Tibial nerve (tissue), 4 donors: ENCODE data around the gene ELP4. TPM values are rescaled to one million over a fixed set of nuclear protein-coding genes. Genes with fewer than 3 reads are reported as not detected.

Source experiments
- DNase-seq, 2 donors: peaks; one replicate each; pipeline ENCODE4 v3.0.0-alpha.2; 2019; ENCODE audit warnings: low spot score in 2 of 2
- H3K27ac ChIP-seq, 4 donors: fragments of 200-600 bp; sonication (generic) in 3 of 4; one replicate each; pipeline ENCODE4 v1.5.1; 2017 to 2019; ENCODE audit warnings: mild to moderate bottlenecking in 1 of 4
- H3K27me3 ChIP-seq, 2 donors: fragments of 200-600 bp; sonication (generic) in 1 of 2; one replicate each; pipeline versions ENCODE4 v1.5.1 to v1.6.0; 2017 to 2019
- H3K36me3 ChIP-seq, 3 donors: fragments of 200-600 bp; sonication (generic); one replicate each; pipeline ENCODE4 v1.5.1; 2018 to 2019
- H3K4me1 ChIP-seq, 4 donors: fragments of 200-600 bp; sonication (generic) in 3 of 4; one replicate each; pipeline ENCODE4 v1.5.1; 2017 to 2019
- H3K4me3 ChIP-seq, 4 donors: fragments of 200-600 bp; sonication (generic) in 3 of 4; one replicate each; pipeline ENCODE4 v1.5.1; 2017 to 2019; ENCODE audit warnings: mild to moderate bottlenecking in 1 of 4, moderate library complexity in 1 of 4
- H3K9me3 ChIP-seq, 4 donors: fragments of 200-600 bp; sonication (generic) in 3 of 4; one replicate each; pipeline ENCODE4 v1.5.1; 2017 to 2019
- CTCF ChIP-seq, 5 experiments: fragments of 200-600 bp in 3 of 5; fragments of 450-650 bp in 2 of 5; sonication (generic) in 3 of 5; IDR thresholded peaks; one replicate each; pipeline ENCODE4 v1.5.1; 2016 to 2019; ENCODE audit warnings: antibody characterized with exemption in 5 of 5, mild to moderate bottlenecking in 3 of 5, moderate library complexity in 2 of 5
- EP300 ChIP-seq, 2 donors: sonication (generic); formaldehyde crosslinking; IDR thresholded peaks; one replicate each; pipeline ENCODE4 v1.6.1; 2017; ENCODE audit warnings: antibody characterized with exemption in 2 of 2, mild to moderate bottlenecking in 1 of 2
- POLR2A ChIP-seq, 2 donors: fragments of 450-650 bp; IDR thresholded peaks; one replicate each; pipeline ENCODE4 v1.6.1; 2017; ENCODE audit warnings: antibody characterized with exemption in 2 of 2, mild to moderate bottlenecking in 2 of 2, moderate library complexity in 2 of 2
- WGBS, 2 donors: methylation state at CpG; one replicate each; pipeline ENCODE4 v1.1.5; 2018; 5-methylcytosine and 5-hydroxymethylcytosine counted together
- total RNA-seq, 4 donors: library from RNA; depleted of rRNA; stranded (reverse); fragments of >200 nt; gene quantifications; one replicate each; pipeline ENCODE4 v1.1.0, GENCODE V29; 2016

ELP4 gene
- total RNA-seq, 4 donors from 2014 or later, result 19.2 to 32.1 (median 29.7) TPM

- Histone ChIP-seq H3K27ac (no peak overlapping the region), H3K36me3 (no peaks in the 10 kb centered on the region), H3K4me1 (no peaks in the 10 kb centered on the region), H3K9me3 (peaks cover 0 to under 1% (median 0%) of the 10 kb centered on the region in 4 donors), H3K4me3 (no peak overlapping the region), H3K27me3 (no peaks in the 10 kb centered on the region)
- TF ChIP-seq CTCF (IDR thresholded peaks at IDR 0.05) (no peak), POLR2A (IDR thresholded peaks at IDR 0.05) (no peak), EP300 (IDR thresholded peaks at IDR 0.05) (no peak)
- DNase-seq, result no peak
- 33 to 52% methylated on average over 1 of the region's 1 CpG for WGBS, 2 donors
Measured at GRCh38 chr11:31747581-31747980, 238.0 kb downstream of the ELP4 start.

GRCh38 chr11:31757260-31757835, 247.8 kb downstream of the ELP4 start:
- no peak for DNase-seq
- WGBS, 2 donors, result 42 to 43% methylated on average over 3 of the region's 3 CpGs
- Histone ChIP-seq H3K4me1 (no peaks in the 10 kb centered on the region), H3K27ac (no peak overlapping the region), H3K36me3 (no peaks in the 10 kb centered on the region), H3K4me3 (no peak overlapping the region), H3K27me3 (no peaks in the 10 kb centered on the region), H3K9me3 (no peaks in the 10 kb centered on the region)
- TF ChIP-seq POLR2A (IDR thresholded peaks at IDR 0.05) (no peak), EP300 (IDR thresholded peaks at IDR 0.05) (no peak), CTCF (IDR thresholded peaks at IDR 0.05) (no peak)

GRCh38 chr11:31761636-31762035, 252.1 kb downstream of the ELP4 start:
- DNase-seq, result no peak
- Histone ChIP-seq H3K4me3 (no peak overlapping the region), H3K27ac (no peak overlapping the region), H3K9me3 (no peaks in the 10 kb centered on the region), H3K36me3 (no peaks in the 10 kb centered on the region), H3K27me3 (peaks cover 0 to 2% of the 10 kb centered on the region in 2 donors), H3K4me1 (no peaks in the 10 kb centered on the region)
- TF ChIP-seq EP300 (IDR thresholded peaks at IDR 0.05), result no peak
- TF ChIP-seq CTCF (IDR thresholded peaks at IDR 0.05), result no peak
- TF ChIP-seq POLR2A (IDR thresholded peaks at IDR 0.05), result no peak
- WGBS, 2 donors, result 87 to 91% methylated on average over 1 of the region's 1 CpG

- Histone ChIP-seq H3K36me3 (no peaks in the 10 kb centered on the region), H3K27ac (no peak overlapping the region), H3K4me3 (no peak overlapping the region), H3K9me3 (no peaks in the 10 kb centered on the region), H3K4me1 (no peaks in the 10 kb centered on the region), H3K27me3 (peaks cover 0 to 2% of the 10 kb centered on the region in 2 donors)
- no peak for DNase-seq
- TF ChIP-seq EP300 (IDR thresholded peaks at IDR 0.05) (no peak), CTCF (IDR thresholded peaks at IDR 0.05) (no peak), POLR2A (IDR thresholded peaks at IDR 0.05) (no peak)
Measured at GRCh38 chr11:31763296-31763695, 253.7 kb downstream of the ELP4 start.

- H3K36me3 ChIP-seq, result no peaks in the 10 kb centered on the region
- TF ChIP-seq POLR2A (IDR thresholded peaks at IDR 0.05) (no peak), CTCF (IDR thresholded peaks at IDR 0.05) (no peak), EP300 (IDR thresholded peaks at IDR 0.05) (no peak)
- no peaks in the 10 kb centered on the region for H3K4me1 ChIP-seq
- H3K4me3 ChIP-seq, result no peak overlapping the region
- H3K9me3 ChIP-seq, result no peaks in the 10 kb centered on the region
- peaks cover 0 to 2% of the 10 kb centered on the region in 2 donors for H3K27me3 ChIP-seq
- 70 to 73% methylated on average over 5 of the region's 5 CpGs for WGBS, 2 donors
- no peak for DNase-seq
- no peak overlapping the region for H3K27ac ChIP-seq
Measured at GRCh38 chr11:31764261-31764660, 254.7 kb downstream of the ELP4 start.
